ENCODE measurements around the gene IL26. TPM values are rescaled to one million over a fixed set of nuclear protein-coding genes. Genes with fewer than 3 reads are reported as not detected.
A peak's percentile ranks its signal among the peaks of the same experiment; 100 is the strongest.

Gene IL26
- total RNA-seq, 1 experiment from 2014 or later, result not detected

DNA sequence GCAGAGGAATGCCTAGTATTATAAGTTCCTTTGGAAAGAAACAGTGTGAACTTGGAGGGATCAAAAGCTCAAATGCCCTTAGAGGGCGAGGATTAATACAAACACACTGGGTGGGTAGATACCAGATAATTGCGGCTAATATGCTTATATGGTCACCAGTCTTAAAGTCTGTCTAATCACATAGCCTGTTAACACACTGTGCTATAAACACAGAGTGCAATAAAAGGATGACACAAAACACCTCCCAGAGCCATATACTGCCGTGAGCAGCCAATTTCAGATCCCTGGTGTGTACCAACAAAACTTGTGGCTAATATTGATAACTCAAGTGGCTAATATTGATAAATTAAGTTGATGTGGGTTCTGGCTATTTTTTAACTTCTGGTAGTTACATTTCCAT, 1.7 kb upstream of the IL26 start:
- Histone ChIP-seq H3K36me3 (ENCODE audit: low read depth, low read length) (no peaks in the 10 kb centered on the region), H3K27me3 (ENCODE audit: low read length) (no peaks in the 10 kb centered on the region), H4K20me1 (ENCODE audit: low read length) (no peaks in the 10 kb centered on the region), H3K4me3 (ENCODE audit: low read length) (no peak overlapping the region), H3K4me2 (ENCODE audit: low read length) (no peak overlapping the region), H3F3A (ENCODE audit: low read length, unreplicated experiment) (no peaks in the 10 kb centered on the region), H3K9ac (ENCODE audit: low read length) (no peak overlapping the region), H3K79me2 (ENCODE audit: low read length) (no peaks in the 10 kb centered on the region), H3K27ac (ENCODE audit: low read length) (no peak overlapping the region), H3K9me3 (ENCODE audit: low read length) (no peaks in the 10 kb centered on the region), H2AFZ (ENCODE audit: low read length) (no peak overlapping the region), H3K4me1 (ENCODE audit: insufficient read depth, low read length) (peaks cover 25% of the 10 kb centered on the region), H3K9me2 (replicated peaks; ENCODE audit: low read length) (no peaks in the 10 kb centered on the region)
- intact Hi-C loops (cut with micrococcal nuclease), result loop anchor here (10.0 kb wide), 1 partner anchor 447 kb away; no protein-coding TSS in a partner anchor
- TF ChIP-seq EZH2 (IDR thresholded peaks at IDR 0.05; ENCODE audit: low read length, unreplicated experiment), result no peak
- no peak for TF ChIP-seq EZH2phosphoT487 (IDR thresholded peaks at IDR 0.05; ENCODE audit: borderline replicate concordance, low read length)
- TF ChIP-seq, protein P1, sequence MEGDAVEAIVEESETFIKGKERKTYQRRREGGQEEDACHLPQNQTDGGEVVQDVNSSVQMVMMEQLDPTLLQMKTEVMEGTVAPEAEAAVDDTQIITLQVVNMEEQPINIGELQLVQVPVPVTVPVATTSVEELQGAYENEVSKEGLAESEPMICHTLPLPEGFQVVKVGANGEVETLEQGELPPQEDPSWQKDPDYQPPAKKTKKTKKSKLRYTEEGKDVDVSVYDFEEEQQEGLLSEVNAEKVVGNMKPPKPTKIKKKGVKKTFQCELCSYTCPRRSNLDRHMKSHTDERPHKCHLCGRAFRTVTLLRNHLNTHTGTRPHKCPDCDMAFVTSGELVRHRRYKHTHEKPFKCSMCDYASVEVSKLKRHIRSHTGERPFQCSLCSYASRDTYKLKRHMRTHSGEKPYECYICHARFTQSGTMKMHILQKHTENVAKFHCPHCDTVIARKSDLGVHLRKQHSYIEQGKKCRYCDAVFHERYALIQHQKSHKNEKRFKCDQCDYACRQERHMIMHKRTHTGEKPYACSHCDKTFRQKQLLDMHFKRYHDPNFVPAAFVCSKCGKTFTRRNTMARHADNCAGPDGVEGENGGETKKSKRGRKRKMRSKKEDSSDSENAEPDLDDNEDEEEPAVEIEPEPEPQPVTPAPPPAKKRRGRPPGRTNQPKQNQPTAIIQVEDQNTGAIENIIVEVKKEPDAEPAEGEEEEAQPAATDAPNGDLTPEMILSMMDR (conservative IDR thresholded peaks at IDR 0.05; ENCODE audit: low read depth, low read length), result no peak
- no TSS peak for BruUV-seq (replicated peaks)
- CTCF ChIA-PET, result no interaction called here
- ATAC-seq (no peak), DNase-seq (no peak)
- POLR2A ChIA-PET (ENCODE audit: unreplicated experiment), result no interaction called here

DNA sequence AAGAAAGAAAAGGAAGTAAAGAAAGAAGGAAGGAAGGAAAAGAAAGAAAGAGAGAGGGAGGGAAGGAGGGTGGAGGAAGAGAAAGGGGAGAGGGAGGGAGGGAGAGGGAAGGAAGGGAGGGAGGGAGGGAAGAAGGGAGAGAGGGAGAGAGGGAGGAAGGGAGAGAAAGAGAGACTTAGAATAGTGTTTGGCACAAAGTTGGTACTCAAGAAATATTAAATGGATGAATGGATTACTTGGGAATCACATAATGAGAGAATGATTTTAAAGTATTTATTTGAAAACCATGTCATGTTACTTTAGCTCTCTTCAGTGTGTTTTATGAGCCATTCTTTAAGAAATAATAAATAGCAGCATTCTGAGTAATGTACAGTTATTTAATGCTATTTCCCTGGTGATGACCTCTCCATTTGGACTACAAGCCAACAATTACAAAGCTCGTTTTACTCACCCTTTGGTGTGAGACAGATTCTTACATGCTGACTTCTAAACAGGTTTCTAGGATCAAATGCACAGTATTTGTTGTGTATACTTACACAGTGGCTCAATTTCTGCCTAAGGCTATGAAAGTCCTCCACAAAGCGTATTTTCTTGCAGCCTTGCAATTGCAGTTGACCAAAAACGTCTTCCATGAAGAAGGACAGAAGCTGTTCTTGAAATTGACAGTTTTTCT, 861 bp downstream of the IL26 start:
- Histone ChIP-seq H3K9me3 (ENCODE audit: low read length) (no peaks in the 10 kb centered on the region), H3K4me3 (ENCODE audit: low read length) (no peak overlapping the region), H4K20me1 (ENCODE audit: low read length) (no peaks in the 10 kb centered on the region), H3K4me1 (ENCODE audit: insufficient read depth, low read length) (peaks cover 25% of the 10 kb centered on the region), H3K79me2 (ENCODE audit: low read length) (no peaks in the 10 kb centered on the region), H3F3A (ENCODE audit: low read length, unreplicated experiment) (no peaks in the 10 kb centered on the region), H3K27me3 (ENCODE audit: low read length) (no peaks in the 10 kb centered on the region), H3K27ac (ENCODE audit: low read length) (peak overlapping the region; percentile 63), H3K4me2 (ENCODE audit: low read length) (peak overlapping the region; percentile 46), H3K9ac (ENCODE audit: low read length) (peak overlapping the region; percentile 48; the same call in 1 of the 2 replicates), H2AFZ (ENCODE audit: low read length) (no peak overlapping the region), H3K36me3 (ENCODE audit: low read depth, low read length) (no peaks in the 10 kb centered on the region), H3K9me2 (replicated peaks; ENCODE audit: low read length) (no peaks in the 10 kb centered on the region)
- ChIA-PET CTCF (interaction anchor here (0.8 to 1.0 kb wide), 3 partner anchors 35 to 92 kb away, joined by 3 to 4 read pairs (median 3); no protein-coding TSS in a partner anchor), POLR2A (ENCODE audit: unreplicated experiment) (interaction anchor here (0.6 kb wide), 1 partner anchor 178 kb away, joined by 3 read pairs; no protein-coding TSS in a partner anchor)
- no TSS peak for BruUV-seq (replicated peaks)
- TF ChIP-seq, protein P1 (conservative IDR thresholded peaks at IDR 0.05; ENCODE audit: low read depth, low read length), result no peak
- TF ChIP-seq EZH2phosphoT487 (IDR thresholded peaks at IDR 0.05; ENCODE audit: borderline replicate concordance, low read length) (no peak), EZH2 (IDR thresholded peaks at IDR 0.05; ENCODE audit: low read length, unreplicated experiment) (no peak)
- DNase-seq (peak; percentile 85), ATAC-seq (peak; percentile 72)
- intact Hi-C loops (cut with micrococcal nuclease), result loop anchor here (10.0 kb wide), 1 partner anchor 450 kb away; no protein-coding TSS in a partner anchor
